ENCODE data around the gene BCCIP. TPM values are rescaled to one million over a fixed set of nuclear protein-coding genes. Genes with fewer than 3 reads are reported as not detected.

The BCCIP gene
- total and polyA plus RNA-seq, 10 donors = 30.2 to 61.3 (median 35.4) TPM

GRCh38 chr10:125836746-125837145 is 13.4 kb downstream of the BCCIP start:
- H3K4me3 ChIP-seq = no peak overlapping the region
- no peaks in the 10 kb centered on the region for H3K9me3 ChIP-seq
- 89 to 97% (median 94%) methylated on average over 2 of the region's 2 CpGs for WGBS, 5 donors
- no peak overlapping the region for H3K27ac ChIP-seq
- no peaks in the 10 kb centered on the region for H3K27me3 ChIP-seq (replicated peaks in 1 of 7)
- peaks cover 3 to 100% (median 91%) of the 10 kb centered on the region in 6 donors for H3K36me3 ChIP-seq
- intact Hi-C loops (cut with DNase I; ENCODE audit: low total_unique reads) = no loop called here
- H3K4me1 ChIP-seq = no peaks in the 10 kb centered on the region
- TF ChIP-seq POLR2AphosphoS5 (IDR thresholded peaks at IDR 0.05) (no peak), POLR2A (IDR thresholded peaks at IDR 0.05) (no peak), CTCF (IDR thresholded peaks at IDR 0.05 in 8 of 11, conservative IDR thresholded peaks at IDR 0.05 in 3 of 11) (no peak)
- no peak for DNase-seq

- DNase-seq = no peak
- no peaks in the 10 kb centered on the region for H3K9me3 ChIP-seq
- no peak overlapping the region for H3K27ac ChIP-seq
- intact Hi-C loops (cut with DNase I; ENCODE audit: low total_unique reads) = no loop called here
- TF ChIP-seq POLR2A (IDR thresholded peaks at IDR 0.05) (no peak), CTCF (IDR thresholded peaks at IDR 0.05 in 8 of 11, conservative IDR thresholded peaks at IDR 0.05 in 3 of 11) (no peak), POLR2AphosphoS5 (IDR thresholded peaks at IDR 0.05) (no peak)
- H3K4me1 ChIP-seq = peaks cover 0 to 5% (median 0%) of the 10 kb centered on the region in 6 donors
- H3K27me3 ChIP-seq (replicated peaks in 1 of 7) = no peaks in the 10 kb centered on the region
- H3K4me3 ChIP-seq = no peak overlapping the region
- peaks cover 2 to 97% (median 76%) of the 10 kb centered on the region in 6 donors for H3K36me3 ChIP-seq
- 83 to 90% (median 87%) methylated on average over 8 to 9 of the region's 9 CpGs for WGBS, 5 donors
Measured at GRCh38 chr10:125838802-125839575, 15.6 kb downstream of the BCCIP start.

- WGBS, 5 donors = 93 to 98% (median 95%) methylated on average over 9 of the region's 9 CpGs
- intact Hi-C loops (cut with DNase I; ENCODE audit: low total_unique reads) = no loop called here
- no peak overlapping the region for H3K4me3 ChIP-seq
- H3K36me3 ChIP-seq = peaks cover 2 to 93% (median 65%) of the 10 kb centered on the region in 6 donors
- no peaks in the 10 kb centered on the region for H3K9me3 ChIP-seq
- TF ChIP-seq POLR2AphosphoS5 (IDR thresholded peaks at IDR 0.05) = no peak
- no peak for TF ChIP-seq POLR2A (IDR thresholded peaks at IDR 0.05)
- no peak for TF ChIP-seq CTCF (IDR thresholded peaks at IDR 0.05 in 8 of 11, conservative IDR thresholded peaks at IDR 0.05 in 3 of 11)
- DNase-seq = no peak
- H3K27ac ChIP-seq = no peak overlapping the region
- no peaks in the 10 kb centered on the region for H3K27me3 ChIP-seq (replicated peaks in 1 of 7)
- H3K4me1 ChIP-seq = peaks cover 0 to 19% (median 2%) of the 10 kb centered on the region in 6 donors
Measured at GRCh38 chr10:125840406-125840805, 17.1 kb downstream of the BCCIP start.

GRCh38 chr10:125840955-125841354 is 17.6 kb downstream of the BCCIP start:
- H3K4me1 ChIP-seq = peaks cover 0 to 19% (median 2%) of the 10 kb centered on the region in 6 donors
- intact Hi-C loops (cut with DNase I; ENCODE audit: low total_unique reads) = no loop called here
- H3K27me3 ChIP-seq (replicated peaks in 1 of 7) = no peaks in the 10 kb centered on the region
- 93 to 99% (median 97%) methylated on average over 3 of the region's 3 CpGs for WGBS, 5 donors
- H3K9me3 ChIP-seq = no peaks in the 10 kb centered on the region
- DNase-seq = no peak
- H3K36me3 ChIP-seq = peaks cover 2 to 93% (median 62%) of the 10 kb centered on the region in 6 donors
- H3K4me3 ChIP-seq = no peak overlapping the region
- no peak for TF ChIP-seq CTCF (IDR thresholded peaks at IDR 0.05 in 8 of 11, conservative IDR thresholded peaks at IDR 0.05 in 3 of 11)
- no peak for TF ChIP-seq POLR2A (IDR thresholded peaks at IDR 0.05)
- TF ChIP-seq POLR2AphosphoS5 (IDR thresholded peaks at IDR 0.05) = no peak
- no peak overlapping the region for H3K27ac ChIP-seq
